Amygdala (tissue), 56 donors: ENCODE results near the gene QRICH2.
"Not testable (repeated sequence)": the region's sequence is repeated elsewhere in the genome, so short reads cannot be mapped to it uniquely, and the experiment has no call there.

Experiments
- DNase-seq, 56 donors: peaks; one replicate each; lab custom pipeline; 2025; lab: John Stamatoyannopoulos, UW

Gene QRICH2

GRCh38 chr17:76307966-76308338, at the start of gene QRICH2:
QRICH2 (minus strand) TSS chr17:76308276; CDS start chr17:76307998, 278 bp downstream.
- DNase-seq = no peak

GRCh38 chr17:76357597-76358158, 49.6 kb upstream of the QRICH2 start:
- DNase-seq = no peak

- no peak for DNase-seq
Observed at GRCh38 chr17:76356803-76357456, 48.9 kb upstream of the QRICH2 start.

- peak in 1 of 56 donors; percentile 26 for DNase-seq
Observed at GRCh38 chr17:76354747-76355310, 46.8 kb upstream of the QRICH2 start.

- DNase-seq = peak in 4 of 56 donors; percentile 49 to 55 (median 50)
Observed at GRCh38 chr17:76354317-76354729, 46.2 kb upstream of the QRICH2 start.

GRCh38 chr17:76353599-76354316, 45.7 kb upstream of the QRICH2 start, which contains the start of gene PRPSAP1:
PRPSAP1 (minus strand) TSS chr17:76353916; CDS start chr17:76353703, 213 bp downstream.
- DNase-seq = peak; percentile 61 to 98 (median 88)

- DNase-seq = peak in 10 of 56 donors; percentile 11 to 53 (median 38)
Observed at GRCh38 chr17:76353004-76353598, 45.0 kb upstream of the QRICH2 start.

GRCh38 chr17:76351526-76352071, 43.5 kb upstream of the QRICH2 start:
- no peak for DNase-seq

- no peak for DNase-seq
Observed at GRCh38 chr17:76350463-76350862, 42.4 kb upstream of the QRICH2 start.

- DNase-seq = not testable (repeated sequence)
Observed at GRCh38 chr17:76346936-76347335, 38.9 kb upstream of the QRICH2 start.

GRCh38 chr17:76345377-76345974, 37.4 kb upstream of the QRICH2 start:
- DNase-seq = no peak

GRCh38 chr17:76343106-76343505, 35.0 kb upstream of the QRICH2 start:
- no peak for DNase-seq

GRCh38 chr17:76341301-76341700, 33.2 kb upstream of the QRICH2 start:
- DNase-seq = no peak

- no peak for DNase-seq
Observed at GRCh38 chr17:76337413-76337777, 29.3 kb upstream of the QRICH2 start.

GRCh38 chr17:76336756-76337412, 28.8 kb upstream of the QRICH2 start:
- no peak for DNase-seq

- no peak for DNase-seq
Observed at GRCh38 chr17:76335716-76336381, 27.8 kb upstream of the QRICH2 start.

GRCh38 chr17:76333673-76334505, 25.8 kb upstream of the QRICH2 start:
- DNase-seq = no peak

- DNase-seq = no peak
Observed at GRCh38 chr17:76331083-76331482, 23.0 kb upstream of the QRICH2 start.
